Stimulated activated effector memory CD8-positive, alpha-beta T cell treated with anti-CD3 and anti-CD28 coated beads, Interleukin-12 subunit alpha, Interleukin-12 subunit beta, amount 100 ng/mL, for 72 hours (primary cell): Measurements from ENCODE around the gene CDK5R1.

Source experiments
- ATAC-seq: fragments of 150-1000 bp; cut with Tn5 transposase; 2 replicates; pipeline ENCODE4 v1.10.0; 2021
- DNase-seq, 2 donors: peaks; one replicate each; pipeline ENCODE4 v3.0.0; 2021 to 2022; ENCODE audit warnings: low spot score in 2 of 2
- H3K27ac Mint-ChIP-seq: one replicate; pipeline ENCODE4 v1.8.0; 2022; ENCODE audit warnings: mild to moderate bottlenecking, mixed read lengths
- H3K36me3 Mint-ChIP-seq: one replicate; pipeline ENCODE4 v1.8.0; 2022; ENCODE audit warnings: mild to moderate bottlenecking, mixed read lengths
- H3K4me1 Mint-ChIP-seq: one replicate; pipeline ENCODE4 v1.8.0; 2022; ENCODE audit warnings: mixed read lengths
- H3K4me3 Mint-ChIP-seq: one replicate; pipeline ENCODE4 v1.8.0; 2022; ENCODE audit warnings: mild to moderate bottlenecking, mixed read lengths
- H3K9me3 Mint-ChIP-seq: one replicate; pipeline ENCODE4 v1.8.0; 2022; ENCODE audit warnings: mixed read lengths

The CDK5R1 gene

GRCh38 chr17:32494621-32495358 is 8.0 kb downstream of the CDK5R1 start:
- ATAC-seq: no peak

GRCh38 chr17:32495359-32496231 is 8.8 kb downstream of the CDK5R1 start:
- no peak overlapping the region for H3K4me3 Mint-ChIP-seq
- H3K4me1 Mint-ChIP-seq: peaks cover 18% of the 10 kb centered on the region
- no peak for ATAC-seq
- H3K27ac Mint-ChIP-seq: no peak overlapping the region
- no peaks in the 10 kb centered on the region for H3K9me3 Mint-ChIP-seq
- no peak for DNase-seq
- H3K36me3 Mint-ChIP-seq: peaks cover 7% of the 10 kb centered on the region

More at GRCh38 chr17:32494621-32495358, 8.0 kb downstream of the CDK5R1 start:
- H3K27ac Mint-ChIP-seq: no peak overlapping the region
- no peaks in the 10 kb centered on the region for H3K9me3 Mint-ChIP-seq
- H3K4me1 Mint-ChIP-seq: peaks cover 21% of the 10 kb centered on the region
- H3K4me3 Mint-ChIP-seq: no peak overlapping the region
- DNase-seq: no peak
- H3K36me3 Mint-ChIP-seq: peaks cover 13% of the 10 kb centered on the region

GRCh38 chr17:32496395-32497073 is 9.7 kb downstream of the CDK5R1 start:
- H3K4me3 Mint-ChIP-seq: no peak overlapping the region
- H3K9me3 Mint-ChIP-seq: no peaks in the 10 kb centered on the region
- H3K36me3 Mint-ChIP-seq: peaks cover 7% of the 10 kb centered on the region
- H3K4me1 Mint-ChIP-seq: peaks cover 18% of the 10 kb centered on the region
- no peak overlapping the region for H3K27ac Mint-ChIP-seq
- ATAC-seq: no peak
- no peak for DNase-seq

GRCh38 chr17:32497431-32498205 is 10.8 kb downstream of the CDK5R1 start:
- H3K4me3 Mint-ChIP-seq: no peak overlapping the region
- no peak for DNase-seq

GRCh38 chr17:32498391-32498790 is 11.6 kb downstream of the CDK5R1 start:
- H3K36me3 Mint-ChIP-seq: no peaks in the 10 kb centered on the region
- H3K4me1 Mint-ChIP-seq: peaks cover 15% of the 10 kb centered on the region
- ATAC-seq: no peak
- H3K27ac Mint-ChIP-seq: peak overlapping the region; percentile 86
- H3K9me3 Mint-ChIP-seq: no peaks in the 10 kb centered on the region
- no peak overlapping the region for H3K4me3 Mint-ChIP-seq
- no peak for DNase-seq

More at GRCh38 chr17:32497431-32498205, 10.8 kb downstream of the CDK5R1 start:
- ATAC-seq: no peak
- H3K27ac Mint-ChIP-seq: peak overlapping the region; percentile 86
- H3K4me1 Mint-ChIP-seq: peaks cover 15% of the 10 kb centered on the region
- H3K36me3 Mint-ChIP-seq: no peaks in the 10 kb centered on the region
- no peaks in the 10 kb centered on the region for H3K9me3 Mint-ChIP-seq

DNA sequence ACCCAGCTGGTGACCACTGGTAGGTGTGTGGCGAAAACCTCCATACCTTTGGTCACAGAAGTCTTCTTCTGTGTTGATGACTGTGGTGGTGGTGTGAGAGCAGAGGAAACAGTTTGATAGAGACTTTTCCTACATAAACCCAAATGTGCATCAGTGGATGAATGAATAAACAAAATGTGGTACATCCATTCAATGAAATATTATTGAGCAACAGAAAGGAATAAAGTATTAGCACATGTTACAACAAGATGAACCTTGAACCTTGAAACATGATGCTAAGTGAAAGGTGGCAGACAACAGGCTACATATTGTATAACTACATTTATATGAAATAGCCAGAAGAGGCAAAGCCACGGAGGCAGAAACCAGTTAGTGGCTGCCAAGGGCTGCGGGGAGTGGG is 15.2 kb downstream of the CDK5R1 start:
- Mint-ChIP-seq H3K36me3 (no peaks in the 10 kb centered on the region), H3K4me1 (peaks cover 45% of the 10 kb centered on the region), H3K9me3 (no peaks in the 10 kb centered on the region), H3K27ac (peak overlapping the region; percentile 87), H3K4me3 (no peak overlapping the region)
- no peak for ATAC-seq
- DNase-seq: no peak

GRCh38 chr17:32502710-32503109 is 15.9 kb downstream of the CDK5R1 start:
- no peak overlapping the region for H3K4me3 Mint-ChIP-seq
- peaks cover 45% of the 10 kb centered on the region for H3K4me1 Mint-ChIP-seq
- H3K9me3 Mint-ChIP-seq: no peaks in the 10 kb centered on the region
- no peak for DNase-seq
- peak overlapping the region; percentile 87 for H3K27ac Mint-ChIP-seq
- ATAC-seq: no peak
- no peaks in the 10 kb centered on the region for H3K36me3 Mint-ChIP-seq

GRCh38 chr17:32503251-32504165 is 16.7 kb downstream of the CDK5R1 start:
- H3K36me3 Mint-ChIP-seq: no peaks in the 10 kb centered on the region
- ATAC-seq (peak; percentile 96), DNase-seq (peak in 1 of 2 donors; percentile 67)
- H3K4me1 Mint-ChIP-seq: peaks cover 45% of the 10 kb centered on the region
- no peaks in the 10 kb centered on the region for H3K9me3 Mint-ChIP-seq
- peak overlapping the region; percentile 55 for H3K4me3 Mint-ChIP-seq
- peak overlapping the region; percentile 87 for H3K27ac Mint-ChIP-seq

- ATAC-seq (no peak), DNase-seq (no peak)
- Mint-ChIP-seq H3K4me3 (peak overlapping the region; percentile 55), H3K36me3 (no peaks in the 10 kb centered on the region), H3K9me3 (no peaks in the 10 kb centered on the region), H3K27ac (peak overlapping the region; percentile 87), H3K4me1 (peaks cover 45% of the 10 kb centered on the region)
Measured at GRCh38 chr17:32504166-32504990, 17.6 kb downstream of the CDK5R1 start.

DNA sequence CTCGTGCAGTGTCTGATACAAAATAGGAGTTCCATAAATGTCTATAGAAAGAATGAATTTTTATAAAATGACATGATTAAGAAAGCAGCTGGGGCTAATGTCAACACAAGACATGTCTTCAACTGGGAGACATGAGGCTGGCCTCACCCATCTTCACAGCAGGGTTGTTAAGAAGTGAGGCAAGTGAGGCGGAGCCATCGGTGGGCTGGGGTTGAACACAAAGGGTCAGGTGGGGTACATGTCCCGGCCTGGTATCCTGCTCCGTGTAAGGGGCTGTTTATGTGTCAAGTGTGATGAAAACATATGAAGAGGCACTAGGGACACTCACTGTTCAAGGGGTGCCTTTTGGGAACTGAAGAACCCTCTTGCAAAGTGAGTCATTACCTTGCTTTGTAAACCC is 22.1 kb downstream of the CDK5R1 start:
- DNase-seq (no peak), ATAC-seq (no peak)
- Mint-ChIP-seq H3K4me1 (peaks cover 30% of the 10 kb centered on the region), H3K4me3 (no peak overlapping the region), H3K27ac (no peak overlapping the region), H3K36me3 (no peaks in the 10 kb centered on the region), H3K9me3 (no peaks in the 10 kb centered on the region)

DNA sequence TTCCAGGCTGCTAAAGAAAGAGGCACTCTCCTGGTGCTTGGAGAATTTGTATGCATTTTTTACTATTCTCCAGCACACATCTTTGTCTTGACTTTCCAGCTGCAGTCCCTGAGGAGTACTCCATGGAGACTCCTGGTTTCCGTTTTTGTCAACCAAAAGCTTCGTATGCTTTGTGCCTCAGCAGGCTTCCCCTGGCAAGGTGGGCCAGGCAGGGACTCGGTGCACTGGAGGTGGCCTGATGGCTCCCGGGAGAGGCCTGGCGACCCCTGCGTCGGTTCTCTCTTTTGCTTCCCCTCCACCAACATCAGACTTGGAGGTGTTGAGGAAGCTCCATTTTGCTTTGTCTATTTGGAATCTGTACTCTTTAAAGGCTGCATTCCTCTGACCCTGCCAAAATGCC is 23.7 kb downstream of the CDK5R1 start:
- peaks cover 15% of the 10 kb centered on the region for H3K4me1 Mint-ChIP-seq
- H3K36me3 Mint-ChIP-seq: no peaks in the 10 kb centered on the region
- peak overlapping the region; percentile 12 for H3K27ac Mint-ChIP-seq
- no peaks in the 10 kb centered on the region for H3K9me3 Mint-ChIP-seq
- ATAC-seq: no peak
- no peak for DNase-seq
- no peak overlapping the region for H3K4me3 Mint-ChIP-seq

DNA sequence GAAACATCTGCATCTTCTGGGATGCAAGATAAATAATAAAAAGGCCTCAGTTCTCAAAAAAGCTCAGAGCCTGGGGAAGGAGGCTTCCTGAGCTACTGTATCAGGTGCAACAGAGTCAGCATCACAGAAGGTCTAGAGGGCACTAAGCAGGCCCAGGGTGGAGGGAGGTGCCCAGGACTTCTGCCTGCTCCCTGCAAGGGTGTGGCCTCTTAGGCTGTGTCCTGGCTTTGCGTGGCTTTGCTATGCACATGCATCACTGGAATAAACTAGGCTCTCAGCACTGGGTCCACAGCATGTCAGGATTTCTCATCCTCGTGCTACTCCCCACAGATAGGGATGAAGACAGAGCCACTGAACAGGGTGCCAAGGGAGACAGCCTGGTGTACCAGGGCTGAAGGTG is 25.5 kb downstream of the CDK5R1 start:
- no peak overlapping the region for H3K27ac Mint-ChIP-seq

GRCh38 chr17:32513579-32513978 is 26.8 kb downstream of the CDK5R1 start:
- Mint-ChIP-seq H3K27ac (no peak overlapping the region), H3K36me3 (no peaks in the 10 kb centered on the region), H3K4me3 (no peak overlapping the region), H3K9me3 (no peaks in the 10 kb centered on the region), H3K4me1 (peaks cover 27% of the 10 kb centered on the region)
- ATAC-seq (no peak), DNase-seq (no peak)

More for the DNA sequence above, 25.5 kb downstream of the CDK5R1 start:
- Mint-ChIP-seq H3K36me3 (no peaks in the 10 kb centered on the region), H3K4me1 (peaks cover 14% of the 10 kb centered on the region), H3K4me3 (no peak overlapping the region), H3K9me3 (no peaks in the 10 kb centered on the region)
- DNase-seq (no peak), ATAC-seq (no peak)
